Left ventricle myocardium superior (tissue), 1 donor: ENCODE measurements around the gene KLHL35. TPM values are rescaled to one million over a fixed set of nuclear protein-coding genes. Genes with fewer than 3 reads are reported as not detected.
"Not testable (repeated sequence)": the region's sequence is repeated elsewhere in the genome, so short reads cannot be mapped to it uniquely, and the experiment has no call there.

Source experiments
- ATAC-seq: fragments of 200-7000 bp; cut with Tn5 transposase; one replicate; pipeline ENCODE4 v1.9.1; 2020; ENCODE audit warnings: mild to moderate bottlenecking, moderate library complexity
- DNase-seq: peaks from one replicate; pipeline ENCODE4 v3.0.0-alpha.2; 2020
- intact Hi-C: fragments of 100-400 bp; cut with micrococcal nuclease; formaldehyde crosslinking; loops from one replicate; pipeline ENCODE4 v1.11.0; 2022
- total RNA-seq: library from RNA; stranded (reverse); fragmentation: NEBNext Ultra II Directional; extraction: Animal tissue kit (Norgen Biotek cat#: 25700); gene quantifications from one replicate; pipeline ENCODE4 v1.2.1, GENCODE V29; 2021
- donor health status: DM: no; HTN: yes; CAD: no; lungs with severe emphysema.

Gene KLHL35
- total RNA-seq, 1 donor from 2014 or later: 0.89 TPM

DNA sequence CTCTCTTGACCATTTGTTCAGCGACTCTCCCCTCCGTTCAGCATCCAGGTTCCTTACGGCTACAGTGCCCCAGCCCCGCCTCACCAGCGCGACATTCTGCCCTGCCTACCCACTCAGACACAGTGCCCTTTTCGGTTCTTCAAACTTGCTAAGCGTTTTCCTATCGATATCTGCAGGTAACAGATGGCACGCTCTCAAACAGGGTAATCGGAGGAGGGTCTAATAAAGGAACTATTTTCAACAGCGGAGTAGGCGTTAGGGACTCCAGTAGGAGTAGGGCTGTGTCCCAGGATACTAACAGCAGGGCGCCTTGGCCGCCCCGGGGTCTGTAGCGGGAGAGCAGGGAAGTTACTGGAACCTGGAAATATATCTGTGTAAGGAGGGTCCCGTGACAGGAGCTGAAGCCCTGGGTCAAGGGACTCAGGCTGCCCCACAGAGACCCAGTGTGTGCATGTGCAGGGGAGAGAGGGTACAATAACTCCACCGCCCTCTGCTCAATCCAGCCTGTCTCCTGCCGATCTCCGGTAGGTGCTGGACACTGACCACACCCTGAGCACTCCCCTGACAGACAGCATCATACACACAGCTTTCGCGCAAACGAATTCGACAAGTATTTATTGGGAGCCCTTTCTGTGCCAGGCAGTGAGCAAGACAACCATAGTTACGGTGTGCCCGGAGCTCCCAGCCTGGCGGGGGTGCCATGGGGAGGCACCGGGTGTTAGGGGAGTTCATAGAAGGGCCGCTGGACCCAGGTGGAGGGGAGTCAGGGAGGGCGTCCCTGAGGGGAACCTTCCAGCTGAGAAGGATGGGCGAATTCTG, 2.1 kb downstream of the KLHL35 start:
- DNase-seq (no peak), ATAC-seq (no peak)
- intact Hi-C loops: no loop called here

DNA sequence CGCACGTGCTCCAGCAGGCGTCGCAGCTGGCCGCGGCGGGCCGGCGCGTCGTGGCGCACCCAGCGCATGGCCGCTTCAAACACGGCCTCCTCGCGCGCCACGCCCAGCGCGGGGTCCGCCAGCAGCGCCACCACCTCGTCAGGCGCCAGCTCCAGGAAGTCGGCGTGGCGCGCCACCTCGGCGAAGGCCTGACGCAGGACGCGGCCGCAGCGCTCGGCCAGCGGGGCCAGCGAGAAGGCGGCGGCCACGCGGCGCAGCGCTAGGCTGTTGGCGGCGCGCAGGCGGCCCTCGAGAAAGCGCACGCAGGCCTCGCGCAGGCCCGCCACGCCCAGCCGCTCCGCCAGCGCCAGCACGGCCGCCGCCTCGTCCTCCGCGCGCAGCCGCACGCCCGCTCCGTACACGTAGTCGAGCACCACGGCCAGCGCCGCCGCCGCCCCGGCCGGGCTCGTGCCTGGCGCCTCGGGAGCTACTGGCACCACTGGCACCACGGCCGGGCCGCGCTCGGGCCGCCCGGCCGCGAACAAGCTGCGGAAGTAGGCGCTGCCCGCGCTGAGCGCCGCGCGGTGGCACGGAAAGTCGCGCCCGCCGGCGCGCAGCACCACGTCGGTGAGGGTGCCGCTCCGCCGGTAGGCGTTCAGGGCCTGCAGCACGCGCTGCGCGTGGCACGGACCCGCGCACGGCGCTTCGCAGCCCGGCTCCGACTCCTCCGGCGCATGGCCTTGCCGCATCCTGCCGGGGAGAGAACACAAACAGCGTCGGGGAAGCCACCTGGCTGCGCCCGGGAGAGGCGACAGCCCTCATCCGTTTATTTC, 2.9 kb downstream of the KLHL35 start:
- ATAC-seq (peak; percentile 56), DNase-seq (peak; percentile 84)
- intact Hi-C loops: no loop called here

DNA sequence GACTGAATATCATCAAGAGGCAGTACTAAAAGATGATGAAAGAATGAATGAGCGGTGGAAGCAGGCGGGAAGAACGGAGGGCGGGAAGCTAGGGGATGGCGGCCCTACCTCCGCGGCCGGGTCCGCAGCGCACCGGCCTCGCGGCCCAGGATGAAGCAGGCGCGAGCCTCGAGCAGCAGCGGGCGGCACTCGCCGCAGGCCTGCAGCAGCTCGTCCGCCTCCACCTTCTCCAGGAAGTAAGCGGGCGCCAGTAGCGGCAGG, 3.4 kb downstream of the KLHL35 start:
- intact Hi-C loops: no loop called here
- no peak for ATAC-seq

DNA sequence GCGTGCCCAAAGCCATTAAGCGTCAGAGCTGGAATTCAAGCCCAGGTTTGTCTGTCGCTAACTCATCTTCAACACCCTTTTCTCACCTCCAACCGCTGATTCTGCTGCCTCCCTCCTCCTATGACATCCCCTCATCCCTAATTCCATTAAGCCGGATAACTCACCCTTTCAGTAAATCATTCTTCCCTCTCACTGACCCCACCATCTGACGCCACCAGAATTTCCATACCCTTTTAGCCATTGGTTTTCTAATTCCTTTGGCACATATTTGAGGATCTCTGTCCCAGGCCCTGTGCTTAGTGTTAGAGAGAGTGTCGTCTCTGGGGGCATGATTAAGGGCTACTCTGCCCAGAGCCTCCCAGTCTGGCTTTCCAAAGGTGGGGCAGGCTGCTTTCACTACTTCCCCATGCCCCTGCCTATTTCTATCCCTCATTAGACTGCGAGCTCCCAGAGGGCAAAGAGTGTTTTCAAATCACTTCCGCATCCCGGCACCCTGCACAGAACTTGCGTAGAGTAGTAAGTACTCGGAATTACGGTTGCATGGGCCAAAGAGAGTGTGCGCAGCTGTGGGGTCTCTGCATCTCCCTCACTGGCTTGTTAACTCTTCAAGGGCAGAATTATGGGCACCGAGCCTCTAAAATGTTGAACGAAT, 3.9 kb downstream of the KLHL35 start:
- no peak for DNase-seq
- intact Hi-C loops: no loop called here
- ATAC-seq: no peak

More for the DNA sequence above, 3.4 kb downstream of the KLHL35 start:
- no peak for DNase-seq

DNA sequence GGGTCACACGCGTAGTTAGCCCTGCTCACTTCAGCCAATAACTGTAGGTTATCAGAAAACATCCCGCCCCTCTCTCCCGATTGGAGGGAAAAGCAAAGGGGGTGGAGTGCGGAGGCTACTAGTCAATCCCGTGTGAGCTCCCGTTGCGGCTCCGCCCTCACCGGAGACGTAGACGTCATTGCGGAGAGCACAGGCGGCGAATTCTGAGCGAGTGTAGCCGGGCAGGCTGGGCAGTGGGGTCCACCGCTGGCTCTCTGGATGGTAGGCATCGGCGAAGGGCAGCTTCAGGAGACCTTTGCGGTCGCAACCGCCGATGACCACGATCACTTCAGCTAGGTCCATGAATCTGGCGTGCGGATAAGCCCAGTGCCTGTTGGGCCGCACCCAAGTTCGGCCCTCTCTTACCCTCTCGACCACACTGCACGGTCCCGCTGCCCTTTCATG, 4.7 kb downstream of the KLHL35 start:
- intact Hi-C loops: no loop called here
- DNase-seq (peak; percentile 96), ATAC-seq (peak; percentile 91)

DNA sequence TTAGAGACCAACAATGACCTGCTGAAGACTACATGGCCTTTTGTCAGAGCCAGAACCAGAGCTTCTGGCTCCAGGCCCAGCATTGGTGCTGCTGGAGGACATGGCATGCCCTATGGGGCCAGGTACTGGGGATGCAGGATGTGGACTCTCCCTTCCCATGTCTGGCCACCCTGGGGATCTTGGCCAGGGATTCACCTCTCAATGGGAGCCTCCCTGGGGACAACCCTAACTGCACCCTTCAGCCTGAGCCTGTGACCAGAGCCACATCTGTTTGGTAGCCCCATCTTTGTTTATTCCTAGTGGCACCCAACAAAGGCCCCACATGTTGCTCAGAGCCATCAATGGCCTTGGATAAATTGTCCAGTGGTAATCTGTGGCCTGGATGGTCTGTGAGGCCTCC, 5.8 kb downstream of the KLHL35 start:
- ATAC-seq (peak; percentile 3), DNase-seq (no peak)
- intact Hi-C loops: no loop called here

DNA sequence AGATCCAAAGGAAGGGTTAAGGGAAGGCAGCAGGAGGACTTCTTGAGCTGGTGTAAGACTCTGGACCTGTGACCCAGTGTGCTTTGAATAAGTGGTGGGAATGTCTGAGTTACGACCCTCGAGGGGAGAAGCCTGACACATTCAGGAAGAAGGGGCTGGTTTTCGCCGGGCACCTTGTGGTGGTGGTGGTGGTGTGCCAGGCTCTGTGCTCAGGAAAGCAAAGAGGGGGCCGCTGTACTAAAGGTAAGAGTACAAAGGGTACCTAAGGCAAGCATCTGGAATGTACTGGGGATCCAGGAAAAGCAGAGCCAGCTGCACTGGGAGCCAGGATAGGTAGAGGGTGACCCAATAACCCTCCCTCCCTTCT, 6.3 kb downstream of the KLHL35 start:
- no peak for DNase-seq
- intact Hi-C loops: no loop called here
- no peak for ATAC-seq

DNA sequence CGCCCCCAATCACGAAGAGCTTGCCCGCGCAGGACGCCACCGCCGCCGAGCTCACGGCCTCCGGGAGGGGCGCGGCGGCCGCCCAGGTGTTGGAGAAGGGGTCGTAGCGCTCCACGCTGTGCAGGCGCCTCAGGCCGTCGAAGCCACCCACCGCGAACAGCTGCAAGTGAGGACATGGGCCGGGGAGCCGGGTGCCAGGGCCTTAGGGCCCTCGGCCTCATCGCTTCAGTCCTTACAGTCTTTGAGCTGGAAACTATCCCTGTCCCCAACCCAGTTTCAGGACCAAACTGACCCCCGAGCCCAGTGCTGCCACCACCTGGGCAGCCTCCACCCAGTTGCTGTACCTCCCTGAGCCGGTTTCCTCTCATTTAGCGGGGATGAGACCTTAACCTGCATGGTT, 7.6 kb downstream of the KLHL35 start:
- ATAC-seq (no peak), DNase-seq (no peak)
- intact Hi-C loops: no loop called here

DNA sequence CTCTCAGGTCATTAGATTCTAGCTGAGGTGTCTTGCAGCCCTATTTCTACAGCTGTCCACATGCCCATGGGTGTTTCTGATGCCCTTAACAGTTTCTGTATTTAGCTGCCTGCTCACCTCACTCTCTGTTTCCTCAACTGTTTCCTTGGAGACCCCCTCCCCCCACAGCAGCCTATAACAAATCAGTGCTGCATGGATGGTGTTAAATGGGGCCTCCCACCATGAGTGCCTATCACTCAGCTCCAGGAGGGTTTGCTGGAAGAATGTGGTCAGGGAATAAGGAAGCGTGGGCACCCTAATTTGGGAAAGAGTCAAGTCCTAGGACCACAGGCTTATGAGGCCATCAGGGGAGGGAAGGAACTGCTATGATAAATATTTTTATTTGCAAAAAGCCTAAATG, 8.6 kb downstream of the KLHL35 start:
- DNase-seq (no peak), ATAC-seq (peak; percentile 14)
- intact Hi-C loops: no loop called here

DNA sequence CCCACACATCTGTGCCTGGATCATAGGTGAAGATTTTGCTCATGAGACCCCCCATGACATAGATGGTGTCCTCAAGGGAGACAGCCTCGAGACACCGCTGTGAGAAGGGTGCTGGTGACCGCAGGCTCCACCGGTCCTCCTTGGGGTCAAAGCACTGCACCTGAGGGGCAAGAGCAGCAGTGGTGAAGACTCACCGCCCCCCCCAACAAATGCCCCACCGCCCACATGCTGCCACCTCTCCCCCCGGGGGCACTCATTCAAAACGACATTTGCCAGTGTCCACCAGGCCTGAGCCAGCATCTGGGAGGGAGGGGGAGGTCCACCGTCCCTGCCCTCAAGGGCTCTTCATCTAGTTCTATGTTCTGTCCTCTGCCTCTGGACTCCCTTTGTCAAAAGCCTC, 9.3 kb downstream of the KLHL35 start:
- no peak for ATAC-seq
- intact Hi-C loops: no loop called here
- DNase-seq: no peak

DNA sequence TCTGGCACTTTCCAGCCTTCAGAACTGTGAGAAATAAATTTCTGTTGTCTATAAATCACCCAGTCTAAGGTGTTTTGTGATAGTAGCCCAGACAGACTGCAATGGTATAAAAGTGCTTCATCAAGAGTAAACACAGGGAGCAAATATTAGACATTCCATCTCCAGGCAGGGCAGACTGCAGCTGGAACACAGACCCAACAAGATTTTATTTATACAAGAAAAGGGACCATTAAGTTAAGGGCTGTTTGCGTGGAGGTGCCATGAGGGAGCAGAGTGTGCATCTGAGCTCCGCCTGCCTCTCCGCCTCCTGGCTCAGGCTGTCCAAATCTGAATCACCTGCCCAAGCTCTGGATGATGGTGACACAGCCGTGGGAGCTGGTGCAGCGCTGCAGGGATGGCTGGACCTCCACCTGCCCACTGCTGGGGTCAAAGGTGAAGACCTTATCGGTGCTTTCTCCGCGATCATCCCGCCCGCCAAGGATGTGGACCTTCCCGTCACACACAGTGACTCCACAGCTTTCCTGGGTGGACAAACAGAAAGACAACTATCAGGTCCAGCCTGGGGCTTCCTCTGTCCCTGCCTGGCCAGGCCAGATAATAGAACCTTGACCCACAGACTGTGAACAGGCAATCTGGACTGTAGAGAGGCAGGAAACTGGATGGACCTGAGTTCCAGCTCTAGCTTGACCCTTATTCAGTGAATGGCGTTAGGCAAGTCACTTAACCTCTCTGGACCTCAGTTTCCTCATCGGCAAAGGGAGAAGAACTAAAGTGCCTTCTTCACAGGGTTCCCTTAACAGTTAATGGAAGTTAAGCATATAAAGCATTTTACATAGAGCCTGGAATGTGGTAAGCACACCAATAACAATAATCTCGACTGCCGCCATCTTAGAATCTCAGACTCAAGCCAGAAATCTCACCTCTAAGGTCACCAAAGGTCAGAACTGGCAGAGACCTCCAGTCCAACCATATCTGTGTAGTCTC, 10.5 kb downstream of the KLHL35 start:
- no peak for ATAC-seq
- intact Hi-C loops: no loop called here
- no peak for DNase-seq

DNA sequence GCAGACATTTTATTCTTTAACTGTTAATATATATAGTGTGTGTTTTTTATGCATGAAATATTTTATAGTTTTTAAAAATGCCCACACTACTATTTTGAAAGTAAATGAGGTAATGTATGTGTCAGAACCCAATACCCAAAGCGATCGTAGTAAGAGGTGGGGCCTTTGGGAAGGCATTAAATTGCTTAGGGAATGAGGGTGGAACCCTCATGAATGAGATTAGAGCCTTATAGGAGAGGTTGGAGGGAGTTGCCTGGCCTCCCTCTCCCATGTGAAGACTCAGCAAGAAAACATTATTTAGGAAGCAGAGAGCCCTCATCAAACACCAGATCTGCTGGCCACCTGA, 11.1 kb downstream of the KLHL35 start:
- DNase-seq: no peak
- no peak for ATAC-seq
- intact Hi-C loops: no loop called here

DNA sequence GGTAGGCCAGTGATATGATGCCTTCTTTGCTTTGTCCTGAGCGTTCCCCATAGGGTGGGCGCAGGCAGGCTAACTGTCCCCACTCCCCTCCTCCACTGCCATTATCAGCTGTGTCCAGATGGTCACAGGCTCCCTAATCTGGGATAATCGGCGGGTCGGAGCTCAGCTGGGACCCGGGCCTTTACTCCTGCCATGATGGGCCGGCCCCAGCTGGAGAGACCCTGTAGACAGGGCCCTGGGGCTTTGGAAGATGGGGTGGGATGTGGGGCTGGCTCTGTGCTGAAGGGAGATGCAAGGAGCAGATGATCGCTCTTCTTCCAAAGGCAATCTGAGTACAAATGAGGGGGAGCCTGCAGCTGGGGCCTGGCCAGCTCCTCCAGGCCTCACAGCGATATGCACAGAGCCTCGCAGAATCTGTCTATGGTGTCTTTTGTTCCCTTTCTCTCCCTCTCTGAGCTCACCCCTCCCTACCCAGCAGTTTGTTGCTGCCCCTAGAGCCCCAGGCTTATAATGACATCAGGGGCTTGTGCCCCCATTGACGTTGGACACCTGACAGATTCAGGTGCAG, 11.9 kb downstream of the KLHL35 start:
- intact Hi-C loops: no loop called here
- no peak for DNase-seq

DNA sequence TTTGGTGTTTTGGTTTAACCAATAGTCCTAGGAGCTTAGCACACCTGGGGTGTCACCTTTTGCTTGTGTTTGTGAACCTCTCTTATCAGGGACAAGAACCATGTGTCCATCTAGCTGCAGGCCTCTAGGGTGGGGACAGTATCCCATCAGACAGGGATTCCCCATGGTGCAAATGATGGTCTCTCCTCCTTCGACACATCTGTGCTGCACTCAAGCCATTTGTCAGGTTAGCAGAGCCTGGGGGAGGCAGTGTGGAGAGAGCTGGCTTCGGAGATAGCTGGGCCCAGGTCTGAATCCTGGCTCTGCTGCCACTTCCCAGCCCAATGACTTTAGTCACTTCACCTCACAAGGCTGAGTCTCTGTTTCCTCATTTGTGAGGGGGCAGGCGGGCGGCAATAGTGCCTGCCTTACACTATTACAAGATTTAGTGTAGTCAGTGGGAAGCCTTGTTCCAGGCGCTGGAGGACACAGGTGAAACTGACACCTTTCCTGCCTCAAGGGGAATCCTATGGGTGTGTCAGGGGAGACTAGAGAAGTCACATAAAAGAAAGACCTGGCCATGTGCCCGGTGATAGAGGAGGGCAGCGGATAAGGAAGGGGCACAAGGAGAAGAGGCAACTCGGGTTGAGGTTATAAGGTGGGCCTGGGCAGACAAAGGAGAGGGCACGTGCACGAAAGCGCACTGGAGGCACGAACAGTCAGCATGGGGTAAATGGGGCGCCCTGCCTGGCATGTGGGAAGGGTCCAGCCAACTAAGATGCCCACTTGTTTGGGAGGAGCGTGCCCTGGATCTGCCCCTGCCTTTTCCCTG, 12.6 kb downstream of the KLHL35 start:
- DNase-seq (no peak), ATAC-seq (no peak)
- intact Hi-C loops: no loop called here

More for the DNA sequence above, 11.9 kb downstream of the KLHL35 start:
- no peak for ATAC-seq

DNA sequence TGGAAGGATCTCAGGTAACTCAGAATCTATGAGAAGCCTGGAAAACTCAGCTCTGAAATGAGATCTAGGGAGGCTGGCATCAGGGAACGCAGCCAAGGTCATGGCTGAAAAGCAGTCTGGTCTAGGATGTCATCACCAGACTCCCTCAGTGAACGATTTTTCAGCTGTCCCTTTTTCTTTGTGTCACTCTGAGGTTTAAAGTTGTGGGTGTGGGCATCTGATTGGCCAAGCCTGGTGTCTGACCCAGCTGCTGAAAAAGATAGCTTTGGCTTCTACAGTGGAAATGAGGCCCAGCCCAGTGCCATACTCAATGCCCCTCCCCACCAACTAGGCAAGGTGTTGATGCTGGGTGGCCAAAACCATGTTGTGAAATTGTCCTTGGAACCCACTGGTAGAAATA, 19.1 kb downstream of the KLHL35 start:
- ATAC-seq (no peak), DNase-seq (no peak)
- intact Hi-C loops: no loop called here

DNA sequence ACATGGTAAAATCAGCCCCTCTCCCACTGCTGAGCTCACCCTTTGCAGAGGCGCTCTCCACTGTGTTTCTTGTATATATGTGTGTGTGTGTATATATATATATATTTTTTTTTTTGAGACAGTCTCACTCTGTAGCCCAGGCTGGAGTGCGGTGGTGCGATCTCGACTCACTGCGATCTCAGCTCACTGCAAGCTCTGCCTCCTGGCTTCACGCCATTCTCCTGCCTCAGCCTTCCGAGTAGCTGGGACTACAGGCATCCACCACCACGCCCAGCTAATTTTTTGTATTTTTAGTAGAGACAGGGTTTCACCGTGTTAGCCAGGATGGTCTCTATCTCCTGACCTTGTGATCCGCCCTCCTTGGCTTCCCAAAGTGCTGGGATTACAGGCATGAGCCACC, 19.9 kb downstream of the KLHL35 start:
- DNase-seq, ATAC-seq, intact Hi-C loops: not testable (repeated sequence)

DNA sequence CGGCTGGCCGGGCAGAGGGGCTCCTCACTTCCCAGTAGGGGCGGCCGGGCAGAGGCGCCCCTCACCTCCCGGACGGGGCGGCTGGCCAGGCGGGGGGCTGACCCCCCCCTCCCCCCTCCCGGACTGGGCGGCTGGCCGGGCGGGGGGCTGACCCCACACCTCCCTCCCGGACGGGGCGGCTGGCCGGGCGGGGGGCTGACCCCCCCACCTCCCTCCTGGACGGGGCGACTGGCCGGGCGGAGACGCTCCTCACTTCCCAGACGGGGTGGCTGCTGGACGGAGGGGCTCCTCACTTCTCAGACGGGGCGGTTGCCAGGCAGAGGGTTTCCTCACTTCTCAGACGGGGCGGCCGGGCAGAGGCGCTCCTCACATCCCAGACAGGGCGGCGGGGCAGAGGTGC, 23.0 kb downstream of the KLHL35 start:
- intact Hi-C loops, DNase-seq, ATAC-seq: not testable (repeated sequence)

DNA sequence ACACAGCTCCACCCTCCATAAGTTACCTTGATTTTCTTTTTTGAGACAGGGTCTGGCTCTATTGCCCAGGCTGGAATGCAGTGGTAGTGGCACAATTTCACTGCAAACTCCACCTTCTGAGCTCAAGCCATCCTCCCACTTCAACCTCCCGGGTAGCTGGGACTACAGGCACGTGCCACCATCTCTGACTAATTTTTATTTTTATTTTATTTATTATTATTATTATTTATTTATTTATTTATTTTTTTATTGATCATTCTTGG, 24.1 kb downstream of the KLHL35 start:
- no peak for DNase-seq
- ATAC-seq: no peak
- intact Hi-C loops: no loop called here
